Ascending aorta (tissue), 2 donors: ENCODE results near the gene SDC4. TPM values are rescaled to one million over a fixed set of nuclear protein-coding genes. Genes with fewer than 3 reads are reported as not detected.

Experiments
- DNase-seq, 2 donors: peaks; one replicate each; pipeline ENCODE4 v3.0.0-alpha.2; 2019; ENCODE audit warnings: low spot score in 2 of 2
- H3K27ac ChIP-seq, 2 donors: fragments of 200-600 bp; sonication (generic); one replicate each; pipeline ENCODE4 v1.5.1; 2016 to 2017; ENCODE audit warnings: mild to moderate bottlenecking in 1 of 2
- H3K27me3 ChIP-seq: fragments of 200-600 bp; sonication (generic); one replicate; pipeline ENCODE4 v1.5.1; 2017
- H3K36me3 ChIP-seq, 2 donors: fragments of 200-600 bp; sonication (generic); one replicate each; pipeline ENCODE4 v1.5.1; 2016
- H3K4me1 ChIP-seq, 2 donors: fragments of 200-600 bp; sonication (generic); one replicate each; pipeline ENCODE4 v1.5.1; 2016 to 2017; ENCODE audit warnings: mild to moderate bottlenecking in 1 of 2
- H3K4me3 ChIP-seq, 2 donors: fragments of 200-600 bp; sonication (generic); one replicate each; pipeline ENCODE4 v1.5.1; 2016 to 2017; ENCODE audit warnings: mild to moderate bottlenecking in 1 of 2
- H3K9me3 ChIP-seq, 2 donors: fragments of 200-600 bp; sonication (generic); one replicate each; pipeline ENCODE4 v1.5.1; 2016
- intact Hi-C: fragments of 100-400 bp; cut with DNase I; formaldehyde crosslinking; loops from one replicate; pipeline ENCODE4 v1.15.1; 2023
- total RNA-seq: library from RNA; depleted of rRNA; stranded (reverse); fragments of >200 nt; gene quantifications from one replicate; pipeline ENCODE4 v1.1.0, GENCODE V29; 2016
- TF ChIP-seq, protein P1 (sequence below), 3 experiments: fragments of 200-600 bp in 2 of 3; fragments of 450-650 bp in 1 of 3; sonication (generic) in 2 of 3; IDR thresholded peaks; one replicate each; pipeline ENCODE4 v1.5.1; 2016 to 2019; ENCODE audit warnings: antibody characterized with exemption in 3 of 3, mild to moderate bottlenecking in 1 of 3, moderate library complexity in 1 of 3

The SDC4 gene
- total RNA-seq, 1 donor from 2014 or later, result 63.8 TPM

DNA sequence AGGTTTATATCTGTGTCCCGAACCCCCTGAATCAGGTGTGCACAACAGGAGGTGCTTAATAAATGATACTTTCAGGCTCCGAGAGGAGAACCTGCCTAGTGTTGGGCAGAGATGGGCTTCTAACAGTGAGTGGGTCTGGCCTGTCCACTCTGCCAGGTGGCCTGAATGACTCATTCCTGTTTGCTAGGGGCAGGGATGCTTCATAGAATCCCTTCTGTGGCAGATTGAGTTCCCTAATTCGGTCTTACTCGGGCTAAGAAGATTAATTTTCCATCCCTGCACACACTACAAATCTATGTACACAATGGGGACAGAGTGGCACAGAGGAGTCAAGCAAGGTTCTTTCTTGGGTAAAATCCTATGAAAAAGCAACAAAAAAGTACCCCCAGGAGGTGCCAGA, 19.8 kb downstream of the SDC4 start:
- DNase-seq, result no peak
- Histone ChIP-seq H3K36me3 (peaks cover 66 to 78% of the 10 kb centered on the region in 2 donors), H3K4me3 (no peak overlapping the region), H3K27ac (no peak overlapping the region), H3K27me3 (no peaks in the 10 kb centered on the region), H3K9me3 (no peaks in the 10 kb centered on the region), H3K4me1 (no peaks in the 10 kb centered on the region)
- TF ChIP-seq, protein P1, sequence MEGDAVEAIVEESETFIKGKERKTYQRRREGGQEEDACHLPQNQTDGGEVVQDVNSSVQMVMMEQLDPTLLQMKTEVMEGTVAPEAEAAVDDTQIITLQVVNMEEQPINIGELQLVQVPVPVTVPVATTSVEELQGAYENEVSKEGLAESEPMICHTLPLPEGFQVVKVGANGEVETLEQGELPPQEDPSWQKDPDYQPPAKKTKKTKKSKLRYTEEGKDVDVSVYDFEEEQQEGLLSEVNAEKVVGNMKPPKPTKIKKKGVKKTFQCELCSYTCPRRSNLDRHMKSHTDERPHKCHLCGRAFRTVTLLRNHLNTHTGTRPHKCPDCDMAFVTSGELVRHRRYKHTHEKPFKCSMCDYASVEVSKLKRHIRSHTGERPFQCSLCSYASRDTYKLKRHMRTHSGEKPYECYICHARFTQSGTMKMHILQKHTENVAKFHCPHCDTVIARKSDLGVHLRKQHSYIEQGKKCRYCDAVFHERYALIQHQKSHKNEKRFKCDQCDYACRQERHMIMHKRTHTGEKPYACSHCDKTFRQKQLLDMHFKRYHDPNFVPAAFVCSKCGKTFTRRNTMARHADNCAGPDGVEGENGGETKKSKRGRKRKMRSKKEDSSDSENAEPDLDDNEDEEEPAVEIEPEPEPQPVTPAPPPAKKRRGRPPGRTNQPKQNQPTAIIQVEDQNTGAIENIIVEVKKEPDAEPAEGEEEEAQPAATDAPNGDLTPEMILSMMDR (IDR thresholded peaks at IDR 0.05), result no peak
- intact Hi-C loops, result no loop called here

GRCh38 chr20:45325371-45325770, 22.9 kb downstream of the SDC4 start:
- peaks cover 36 to 47% of the 10 kb centered on the region in 2 donors for H3K36me3 ChIP-seq
- DNase-seq, result no peak
- no peak overlapping the region for H3K27ac ChIP-seq
- intact Hi-C loops, result no loop called here
- TF ChIP-seq, protein P1 (IDR thresholded peaks at IDR 0.05), result no peak
- no peaks in the 10 kb centered on the region for H3K27me3 ChIP-seq
- no peak overlapping the region for H3K4me3 ChIP-seq
- H3K4me1 ChIP-seq, result no peaks in the 10 kb centered on the region
- no peaks in the 10 kb centered on the region for H3K9me3 ChIP-seq

DNA sequence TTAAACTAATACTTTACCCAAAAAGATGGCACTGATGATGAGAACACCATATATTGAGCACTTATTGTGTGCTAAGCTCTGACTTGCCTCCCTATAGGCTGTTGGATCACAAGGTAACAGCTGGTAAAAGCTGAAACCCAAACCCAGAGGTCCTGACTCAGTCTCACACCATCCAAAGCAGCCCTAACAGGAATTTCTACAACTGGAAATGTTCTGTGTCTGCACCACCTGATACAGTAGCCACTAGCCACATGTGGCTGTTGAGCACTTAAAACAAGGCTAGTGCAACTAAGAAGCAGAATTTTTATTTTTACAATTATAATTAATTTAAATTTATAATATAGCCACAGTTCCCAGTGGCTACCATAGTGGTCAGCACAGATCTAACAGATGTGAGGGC, 24.5 kb downstream of the SDC4 start:
- Histone ChIP-seq H3K4me3 (no peak overlapping the region), H3K27ac (no peak overlapping the region), H3K36me3 (peaks cover 21 to 31% of the 10 kb centered on the region in 2 donors), H3K27me3 (no peaks in the 10 kb centered on the region), H3K4me1 (no peaks in the 10 kb centered on the region), H3K9me3 (no peaks in the 10 kb centered on the region)
- no peak for DNase-seq
- TF ChIP-seq, protein P1 (IDR thresholded peaks at IDR 0.05), result no peak
- intact Hi-C loops, result no loop called here

DNA sequence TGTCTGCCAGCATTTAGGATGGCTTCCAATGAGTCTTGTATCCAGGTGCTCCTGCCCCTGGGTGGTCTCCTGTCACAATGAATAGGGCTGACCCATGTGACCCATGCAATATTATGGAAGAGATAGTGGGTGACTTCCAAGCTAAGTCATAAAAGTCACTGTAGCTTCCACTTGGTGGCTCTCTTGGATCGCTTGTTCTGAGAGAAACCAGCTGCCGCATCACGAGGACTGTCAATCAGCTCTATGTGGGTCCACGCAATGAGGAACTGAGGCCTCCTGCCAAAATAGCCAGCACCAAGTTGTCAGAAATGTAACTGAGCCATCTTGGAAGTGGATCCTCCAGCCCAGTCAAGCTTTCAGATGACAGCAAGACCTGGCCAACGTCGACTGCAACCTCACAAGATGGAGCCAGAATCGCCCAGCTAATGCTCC, 25.3 kb downstream of the SDC4 start:
- TF ChIP-seq, protein P1 (IDR thresholded peaks at IDR 0.05), result peak in 2 of 3 experiments; percentile 36 to 41
- H3K4me3 ChIP-seq, result no peak overlapping the region
- H3K4me1 ChIP-seq, result no peaks in the 10 kb centered on the region
- no peak for DNase-seq
- H3K27ac ChIP-seq, result no peak overlapping the region
- no peaks in the 10 kb centered on the region for H3K27me3 ChIP-seq
- H3K9me3 ChIP-seq, result no peaks in the 10 kb centered on the region
- H3K36me3 ChIP-seq, result peaks cover 14 to 23% of the 10 kb centered on the region in 2 donors
- intact Hi-C loops, result no loop called here

- H3K27me3 ChIP-seq, result no peaks in the 10 kb centered on the region
- H3K4me1 ChIP-seq, result no peaks in the 10 kb centered on the region
- H3K36me3 ChIP-seq, result peaks cover 6 to 11% of the 10 kb centered on the region in 2 donors
- intact Hi-C loops, result no loop called here
- TF ChIP-seq, protein P1 (IDR thresholded peaks at IDR 0.05), result no peak
- H3K4me3 ChIP-seq, result no peak overlapping the region
- no peak for DNase-seq
- H3K9me3 ChIP-seq, result no peaks in the 10 kb centered on the region
- H3K27ac ChIP-seq, result no peak overlapping the region
Observed at GRCh38 chr20:45320948-45321595, 27.2 kb downstream of the SDC4 start.
